Esophagus muscularis mucosa (tissue), 4 donors: Measurements from ENCODE around the gene DLK1. TPM values are rescaled to one million over a fixed set of nuclear protein-coding genes. Genes with fewer than 3 reads are reported as not detected.

Source experiments
- DNase-seq: peaks from one replicate; pipeline ENCODE4 v3.0.0-alpha.2; 2017; ENCODE audit errors: extremely low spot score
- H3K27ac ChIP-seq, 4 donors: fragments of 200-600 bp; sonication (generic); replicated peaks in 1 of 4; 1 replicate in 3 of 4; 2 replicates in 1 of 4; pipeline ENCODE4 v1.5.1; 2016 to 2019; ENCODE audit warnings: mild to moderate bottlenecking in 1 of 4
- H3K27me3 ChIP-seq, 4 donors: fragments of 200-600 bp; sonication (generic); one replicate each; pipeline versions ENCODE4 v1.5.1 to v1.6.0; 2016 to 2019
- H3K36me3 ChIP-seq, 4 donors: fragments of 200-600 bp; sonication (generic); one replicate each; pipeline ENCODE4 v1.5.1; 2016 to 2019
- H3K4me1 ChIP-seq, 4 donors: fragments of 200-600 bp; sonication (generic); one replicate each; pipeline ENCODE4 v1.5.1; 2016 to 2019
- H3K4me3 ChIP-seq, 4 donors: fragments of 200-600 bp; sonication (generic); 1 replicate in 2 of 4; 2 replicates in 2 of 4; pipeline ENCODE4 v1.5.1; 2016 to 2019; ENCODE audit warnings: mild to moderate bottlenecking in 4 of 4, moderate library complexity in 1 of 4
- H3K9me3 ChIP-seq, 4 donors: fragments of 200-600 bp; sonication (generic); 1 replicate in 3 of 4; 2 replicates in 1 of 4; pipeline ENCODE4 v1.5.1; 2016 to 2019
- CTCF ChIP-seq, 3 experiments: fragments of 200-600 bp in 2 of 3; fragments of 450-650 bp in 1 of 3; sonication (generic) in 2 of 3; IDR thresholded peaks; one replicate each; pipeline ENCODE4 v1.5.1; 2017 to 2019; ENCODE audit warnings: antibody characterized with exemption in 3 of 3, mild to moderate bottlenecking in 2 of 3, moderate library complexity in 1 of 3
- EP300 ChIP-seq: sonication (generic); formaldehyde crosslinking; IDR thresholded peaks from one replicate; pipeline ENCODE4 v1.6.1; 2017; ENCODE audit warnings: antibody characterized with exemption
- POLR2A ChIP-seq: fragments of 450-650 bp; IDR thresholded peaks from one replicate; pipeline ENCODE4 v1.6.1; 2017; ENCODE audit warnings: antibody characterized with exemption, moderate library complexity, mild to moderate bottlenecking, low read depth
- POLR2AphosphoS5 ChIP-seq, 2 donors: sonication (generic); formaldehyde crosslinking; IDR thresholded peaks; one replicate each; pipeline ENCODE4 v1.6.1; 2017; ENCODE audit warnings: antibody characterized with exemption in 2 of 2
- WGBS: methylation state at CpG from one replicate; pipeline ENCODE4 v1.1.5; 2018; 5-methylcytosine and 5-hydroxymethylcytosine counted together
- intact Hi-C: fragments of 100-400 bp; cut with DNase I; formaldehyde crosslinking; loops from one replicate; pipeline ENCODE4 v1.15.1; 2023
- total RNA-seq, 4 donors: library from RNA; depleted of rRNA; stranded (reverse); fragments of >200 nt; gene quantifications; one replicate each; pipeline versions ENCODE4 v1.1.0 to v1.2.1, GENCODE V29; 2016

DLK1 gene
- total RNA-seq, 4 donors from 2014 or later, result 0.33 TPM; not detected in 3

- Histone ChIP-seq H3K4me3 (no peak overlapping the region), H3K36me3 (no peaks in the 10 kb centered on the region), H3K27me3 (peaks cover 0 to 89% (median 18%) of the 10 kb centered on the region in 4 donors), H3K4me1 (peaks cover 0 to 11% (median 2%) of the 10 kb centered on the region in 4 donors), H3K9me3 (no peaks in the 10 kb centered on the region), H3K27ac (no peak overlapping the region)
- intact Hi-C loops, result no loop called here
- DNase-seq, result no peak
- WGBS, result 17% methylated on average over 13 of the region's 47 CpGs
- TF ChIP-seq POLR2AphosphoS5 (IDR thresholded peaks at IDR 0.05), result no peak
- no peak for TF ChIP-seq POLR2A
- no peak for TF ChIP-seq EP300
- TF ChIP-seq CTCF (IDR thresholded peaks at IDR 0.05), result no peak
Measured at GRCh38 chr14:100727086-100727872, 587 bp downstream of the DLK1 start.

- Histone ChIP-seq H3K36me3 (no peaks in the 10 kb centered on the region), H3K27ac (no peak overlapping the region), H3K27me3 (peaks cover 0 to 84% (median 18%) of the 10 kb centered on the region in 4 donors), H3K9me3 (no peaks in the 10 kb centered on the region), H3K4me3 (no peak overlapping the region), H3K4me1 (peaks cover 0 to 11% (median 2%) of the 10 kb centered on the region in 4 donors)
- 55% methylated on average over 12 of the region's 12 CpGs for WGBS
- intact Hi-C loops, result no loop called here
- DNase-seq, result no peak
- TF ChIP-seq CTCF (IDR thresholded peaks at IDR 0.05) (no peak), POLR2AphosphoS5 (IDR thresholded peaks at IDR 0.05) (no peak), EP300 (no peak), POLR2A (no peak)
Measured at GRCh38 chr14:100727873-100728240, 1.2 kb downstream of the DLK1 start.

- Histone ChIP-seq H3K9me3 (no peaks in the 10 kb centered on the region), H3K4me3 (no peak overlapping the region), H3K27ac (no peak overlapping the region), H3K36me3 (no peaks in the 10 kb centered on the region), H3K4me1 (peaks cover 0 to 11% (median 2%) of the 10 kb centered on the region in 4 donors), H3K27me3 (peaks cover 0 to 80% (median 18%) of the 10 kb centered on the region in 4 donors)
- no peak for TF ChIP-seq EP300
- TF ChIP-seq CTCF (IDR thresholded peaks at IDR 0.05), result no peak
- no peak for TF ChIP-seq POLR2AphosphoS5 (IDR thresholded peaks at IDR 0.05)
- TF ChIP-seq POLR2A, result no peak
- no peak for DNase-seq
- intact Hi-C loops, result no loop called here
- WGBS, result 75% methylated on average over 12 of the region's 13 CpGs
Measured at GRCh38 chr14:100728962-100729361, 2.3 kb downstream of the DLK1 start.

- Histone ChIP-seq H3K9me3 (no peaks in the 10 kb centered on the region), H3K36me3 (no peaks in the 10 kb centered on the region), H3K4me3 (no peak overlapping the region), H3K4me1 (peaks cover 0 to 11% (median 2%) of the 10 kb centered on the region in 4 donors), H3K27ac (no peak overlapping the region), H3K27me3 (peaks cover 0 to 77% (median 18%) of the 10 kb centered on the region in 4 donors)
- intact Hi-C loops, result no loop called here
- TF ChIP-seq POLR2A (no peak), POLR2AphosphoS5 (IDR thresholded peaks at IDR 0.05) (no peak)
- 64% methylated on average over 5 of the region's 7 CpGs for WGBS
- DNase-seq, result no peak
Measured at GRCh38 chr14:100729982-100730381, 3.3 kb downstream of the DLK1 start.

- intact Hi-C loops, result no loop called here
- TF ChIP-seq POLR2A (no peak), EP300 (no peak), POLR2AphosphoS5 (IDR thresholded peaks at IDR 0.05) (no peak), CTCF (IDR thresholded peaks at IDR 0.05) (no peak)
- no peaks in the 10 kb centered on the region for H3K9me3 ChIP-seq
- 55% methylated on average over 14 of the region's 15 CpGs for WGBS
- H3K4me1 ChIP-seq, result peaks cover 0 to 11% (median 2%) of the 10 kb centered on the region in 4 donors
- no peak overlapping the region for H3K4me3 ChIP-seq
- peaks cover 0 to 71% (median 18%) of the 10 kb centered on the region in 4 donors for H3K27me3 ChIP-seq
- DNase-seq, result no peak
- H3K27ac ChIP-seq, result no peak overlapping the region
- H3K36me3 ChIP-seq, result no peaks in the 10 kb centered on the region
Measured at GRCh38 chr14:100730581-100730980, 3.9 kb downstream of the DLK1 start.
